AG04449 (cell line): ENCODE measurements around the gene MLH3.

ENCODE experiments used
- CTCF ChIA-PET: fragments of 350-600 bp; formaldehyde crosslinking; extraction: SDS; loops from one replicate; lab custom pipeline; 2021; ENCODE audit warnings: antibody characterized with exemption; lab: Yijun Ruan, JAX
- POLR2A ChIA-PET: fragments of 400-600, 350-600 bp; formaldehyde crosslinking; extraction: SDS; loops from one replicate; lab custom pipeline; 2020; ENCODE audit warnings: antibody characterized with exemption, inconsistent platforms; lab: Yijun Ruan, JAX
- DNase-seq: peaks from one replicate; pipeline ENCODE4 v3.0.0-alpha.2; 2010; ENCODE audit warnings: low read depth, low spot score
- H3K4me3 ChIP-seq: 2 replicates; pipeline ENCODE4 v1.5.1; 2011; ENCODE audit warnings: low read depth, mild to moderate bottlenecking, control low read depth, low read length
- TF ChIP-seq, protein P1 (sequence below): IDR thresholded peaks from one replicate; pipeline ENCODE4 v1.5.1; 2011; ENCODE audit warnings: mild to moderate bottlenecking, moderate library complexity, low read length, control low read depth, inconsistent platforms; ENCODE audit not compliant: insufficient read depth; ENCODE audit errors: missing control alignments

Gene MLH3

DNA sequence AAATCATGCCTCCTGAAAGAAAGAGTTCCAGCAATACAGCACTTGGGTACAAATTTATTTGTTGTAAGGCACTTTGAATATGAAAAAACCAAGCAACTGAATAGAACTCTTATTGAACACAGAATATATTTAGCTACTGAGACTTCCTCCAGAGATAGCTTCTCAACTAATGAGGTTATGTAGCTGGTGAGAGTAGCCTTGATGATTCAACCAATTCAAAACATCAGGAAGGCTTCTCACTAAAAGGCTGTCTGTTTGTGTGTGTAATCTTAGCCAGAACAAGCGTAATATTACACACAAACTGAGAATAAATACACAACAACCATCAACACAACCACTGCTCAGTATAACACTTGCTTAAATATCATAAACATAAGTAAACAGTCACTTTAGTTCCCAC is 28.2 kb downstream of the MLH3 start:
- CTCF ChIA-PET: interaction anchor here (1.1 to 2.7 kb wide), 5 partner anchors 12 to 78 kb away, joined by 3 to 9 read pairs (median 5); no protein-coding TSS in a partner anchor
- TF ChIP-seq, protein P1, sequence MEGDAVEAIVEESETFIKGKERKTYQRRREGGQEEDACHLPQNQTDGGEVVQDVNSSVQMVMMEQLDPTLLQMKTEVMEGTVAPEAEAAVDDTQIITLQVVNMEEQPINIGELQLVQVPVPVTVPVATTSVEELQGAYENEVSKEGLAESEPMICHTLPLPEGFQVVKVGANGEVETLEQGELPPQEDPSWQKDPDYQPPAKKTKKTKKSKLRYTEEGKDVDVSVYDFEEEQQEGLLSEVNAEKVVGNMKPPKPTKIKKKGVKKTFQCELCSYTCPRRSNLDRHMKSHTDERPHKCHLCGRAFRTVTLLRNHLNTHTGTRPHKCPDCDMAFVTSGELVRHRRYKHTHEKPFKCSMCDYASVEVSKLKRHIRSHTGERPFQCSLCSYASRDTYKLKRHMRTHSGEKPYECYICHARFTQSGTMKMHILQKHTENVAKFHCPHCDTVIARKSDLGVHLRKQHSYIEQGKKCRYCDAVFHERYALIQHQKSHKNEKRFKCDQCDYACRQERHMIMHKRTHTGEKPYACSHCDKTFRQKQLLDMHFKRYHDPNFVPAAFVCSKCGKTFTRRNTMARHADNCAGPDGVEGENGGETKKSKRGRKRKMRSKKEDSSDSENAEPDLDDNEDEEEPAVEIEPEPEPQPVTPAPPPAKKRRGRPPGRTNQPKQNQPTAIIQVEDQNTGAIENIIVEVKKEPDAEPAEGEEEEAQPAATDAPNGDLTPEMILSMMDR: no peak
- H3K4me3 ChIP-seq: no peak overlapping the region
- POLR2A ChIA-PET: no interaction called here
- DNase-seq: no peak

DNA sequence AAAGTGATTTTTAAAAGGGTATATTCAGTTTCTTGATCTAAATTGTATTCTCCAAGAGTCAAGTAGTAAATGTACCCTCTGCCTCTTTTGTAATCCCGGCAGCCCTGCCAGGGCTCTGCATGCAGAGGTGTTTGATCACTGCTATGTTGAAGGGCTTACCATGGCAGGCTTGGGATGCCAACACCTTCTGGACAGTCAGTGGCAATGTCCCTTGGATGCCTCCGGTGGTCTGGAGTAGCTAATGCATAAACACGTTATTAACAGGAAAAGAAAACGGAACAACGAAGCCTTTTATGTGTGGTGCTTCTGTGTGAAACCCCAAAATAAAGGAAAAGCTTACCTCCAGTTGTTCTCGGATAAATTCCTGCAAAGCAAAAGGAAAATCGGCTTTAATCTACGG is 28.6 kb downstream of the MLH3 start:
- CTCF ChIA-PET: interaction anchor here (1.1 to 2.7 kb wide), 5 partner anchors 11 to 77 kb away, joined by 3 to 9 read pairs (median 5); no protein-coding TSS in a partner anchor
- no peak overlapping the region for H3K4me3 ChIP-seq
- POLR2A ChIA-PET: no interaction called here
- DNase-seq: no peak
- TF ChIP-seq, protein P1: peak; percentile 20

DNA sequence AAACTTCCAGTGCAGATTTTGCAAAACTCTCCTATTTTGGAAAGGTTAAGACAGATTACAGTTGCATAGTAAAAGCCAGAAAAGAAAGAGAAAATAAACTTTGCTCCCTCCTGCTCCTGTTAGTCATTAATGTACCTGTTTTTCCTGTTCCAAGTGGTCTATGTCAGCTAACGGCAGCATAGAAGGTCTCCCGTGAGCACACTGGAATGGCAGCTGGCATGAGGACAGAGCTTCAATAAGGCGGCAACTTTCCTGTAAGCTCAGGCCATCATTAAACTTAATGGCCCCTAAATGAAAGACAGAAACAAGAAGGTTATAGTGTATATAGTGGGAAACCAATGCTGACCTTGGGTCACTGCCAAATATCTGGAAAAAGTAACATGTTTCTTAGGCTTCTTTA is 32.6 kb downstream of the MLH3 start:
- H3K4me3 ChIP-seq: no peak overlapping the region
- POLR2A ChIA-PET: interaction anchor here (1.6 kb wide), 1 partner anchor 16 kb away, joined by 7 read pairs; the partner anchor contains the start of gene EIF2B2
- DNase-seq: no peak
- CTCF ChIA-PET: interaction anchor here (0.8 to 1.9 kb wide), 4 partner anchors 9 to 70 kb away, joined by 3 to 4 read pairs (median 4); no protein-coding TSS in a partner anchor
- TF ChIP-seq, protein P1: no peak

DNA sequence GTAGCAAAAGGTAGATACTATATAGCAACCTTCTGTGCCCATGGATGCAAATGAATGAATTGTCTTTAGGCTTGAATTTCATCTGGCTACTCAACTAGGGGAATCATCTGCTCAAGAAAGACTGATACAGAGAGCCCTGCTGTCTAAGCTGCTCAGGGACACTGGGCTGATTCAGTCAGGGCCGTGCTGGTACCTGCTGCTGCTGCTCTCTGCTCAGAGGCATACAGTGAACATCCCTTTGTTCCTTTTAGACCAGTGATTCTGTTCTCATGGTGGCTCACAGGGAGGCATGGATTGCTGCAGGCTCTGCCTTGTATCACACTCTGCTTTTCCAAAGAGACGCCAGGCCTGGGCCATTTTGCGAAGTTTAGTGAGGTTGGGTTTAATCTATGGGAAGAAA is 34.5 kb downstream of the MLH3 start:
- H3K4me3 ChIP-seq: no peak overlapping the region
- POLR2A ChIA-PET: no interaction called here
- TF ChIP-seq, protein P1: no peak
- DNase-seq: no peak
- CTCF ChIA-PET: interaction anchor here (1.4 kb wide), 1 partner anchor 13 kb away, joined by 4 read pairs; no protein-coding TSS in a partner anchor

DNA sequence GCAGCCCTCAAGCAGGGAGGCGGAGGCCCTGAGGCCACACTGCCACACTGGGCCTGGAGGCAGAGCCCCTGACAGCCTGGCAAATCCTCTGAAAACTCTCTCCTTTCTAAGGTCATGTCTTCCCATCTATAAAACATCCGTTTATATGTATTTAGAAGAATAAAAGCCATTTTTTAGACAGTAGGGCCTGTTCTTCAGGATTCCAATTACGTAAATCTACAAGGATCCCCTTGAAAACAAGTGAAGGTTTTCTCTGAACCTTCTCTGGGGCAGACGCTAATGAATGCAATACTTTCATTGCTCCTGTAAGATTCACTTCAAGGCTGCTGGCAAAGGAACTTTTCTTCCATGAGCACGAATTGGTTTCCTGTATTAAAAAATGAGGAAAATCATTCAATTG is 35.8 kb downstream of the MLH3 start:
- no peak overlapping the region for H3K4me3 ChIP-seq
- TF ChIP-seq, protein P1: no peak
- DNase-seq: no peak
- ChIA-PET POLR2A (interaction anchor here (0.6 kb wide), 1 partner anchor 92 kb away, joined by 4 read pairs; no protein-coding TSS in a partner anchor), CTCF (no interaction called here)

DNA sequence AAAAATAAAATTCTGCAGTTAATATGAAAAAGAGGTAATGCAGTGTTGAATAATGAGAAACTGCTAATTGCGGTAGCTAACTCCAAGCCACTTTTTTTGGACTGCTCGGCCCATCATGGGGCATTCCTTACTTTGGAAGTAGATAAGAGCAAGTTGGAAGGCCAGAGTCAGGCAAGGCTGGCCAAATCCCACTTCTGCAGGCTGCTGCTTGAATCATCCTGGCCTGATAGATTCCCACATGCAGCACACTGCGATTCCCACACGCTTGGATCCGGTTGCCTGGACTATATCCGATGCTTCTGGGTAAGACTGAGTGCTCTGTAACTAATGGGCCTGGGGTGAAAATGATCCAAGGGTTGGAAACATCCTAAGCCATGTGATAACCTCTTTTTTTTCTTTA is 38.0 kb downstream of the MLH3 start:
- POLR2A ChIA-PET: interaction anchor here (1.4 kb wide), 1 partner anchor 10 kb away, joined by 6 read pairs; the partner anchor contains the start of gene EIF2B2
- CTCF ChIA-PET: interaction anchor here (0.6 to 3.6 kb wide), 3 partner anchors 10 to 284 kb away, joined by 3 to 15 read pairs (median 3); partner anchors contain the start of gene EIF2B2
- no peak overlapping the region for H3K4me3 ChIP-seq
- TF ChIP-seq, protein P1: no peak
- no peak for DNase-seq
